Panc1 (cell line): ENCODE data around the gene GPNMB. TPM values are rescaled to one million over a fixed set of nuclear protein-coding genes. Genes with fewer than 3 reads are reported as not detected.
"Not testable (repeated sequence)": the region's sequence is repeated elsewhere in the genome, so short reads cannot be mapped to it uniquely, and the experiment has no call there.

Experiments
- ATAC-seq: fragments of 200-7000 bp; cut with Tn5 transposase; 2 replicates; pipeline ENCODE4 v1.9.1; 2020; ENCODE audit warnings: mild to moderate bottlenecking, moderate library complexity
- BruUV-seq: library from RNA; stranded (reverse); fragments of 400-500 nt; replicated peaks from 2 replicates; lab custom pipeline; 2021; lab: Mats Ljungman, UMichigan
- CTCF ChIA-PET: fragments of 300-600 bp; sonication (Branson Sonifier 250); formaldehyde crosslinking; loops from one replicate; lab custom pipeline; 2022; ENCODE audit warnings: antibody characterized with exemption; lab: Charles Lee
- POLR2A ChIA-PET: fragments of 300-600 bp; sonication (Branson Sonifier 250); formaldehyde crosslinking; loops from one replicate; lab custom pipeline; 2022; ENCODE audit warnings: antibody characterized with exemption; lab: Charles Lee
- DNase-seq: peaks from one replicate; pipeline ENCODE4 v3.0.0-alpha.2; 2010; ENCODE audit warnings: low read depth, low spot score
- H3K27ac ChIP-seq: 2 replicates; pipeline ENCODE4 v1.5.1; 2011; ENCODE audit warnings: mild to moderate bottlenecking, low read length, inconsistent platforms
- H3K27me3 ChIP-seq: fragments of 200-500 bp; sonication (Bioruptor generic); 2 replicates; pipeline ENCODE4 v1.6.0; 2014; ENCODE audit warnings: low read length, inconsistent platforms; ENCODE audit not compliant: control insufficient read depth, insufficient read depth
- H3K36me3 ChIP-seq: fragments of 200-500 bp; sonication (Bioruptor generic); 2 replicates; pipeline ENCODE4 v1.5.1; 2014; ENCODE audit warnings: inconsistent platforms, mild to moderate bottlenecking, low read length, moderate library complexity; ENCODE audit not compliant: control insufficient read depth, insufficient read depth
- H3K4me1 ChIP-seq: 2 replicates; pipeline ENCODE4 v1.5.1; 2011; ENCODE audit warnings: inconsistent platforms, mild to moderate bottlenecking, low read length, moderate library complexity; ENCODE audit not compliant: control insufficient read depth, insufficient read depth
- H3K4me3 ChIP-seq, 2 experiments: 2 replicates each; pipeline ENCODE4 v1.5.1; 2011 to 2012; ENCODE audit warnings: low read depth in 2 of 2, low read length in 2 of 2, mild to moderate bottlenecking in 2 of 2, inconsistent platforms in 1 of 2, moderate library complexity in 1 of 2
- H3K9me3 ChIP-seq: fragments of 200-500 bp; sonication (Bioruptor generic); 2 replicates; pipeline ENCODE4 v1.5.1; 2014; ENCODE audit warnings: low read depth, mild to moderate bottlenecking, inconsistent platforms, low read length, moderate library complexity; ENCODE audit not compliant: control insufficient read depth, insufficient read depth
- CTCF ChIP-seq: fragments of 450-650 bp; IDR thresholded peaks from 2 replicates; pipeline ENCODE4 v1.5.1; 2017; ENCODE audit warnings: mild to moderate bottlenecking
- POLR2AphosphoS5 ChIP-seq: IDR thresholded peaks from 2 replicates; pipeline ENCODE4 v1.6.1; 2012; ENCODE audit warnings: mild to moderate bottlenecking, low read depth, low read length, moderate library complexity
- REST ChIP-seq, 2 experiments: IDR thresholded peaks; 2 replicates each; pipeline ENCODE4 v1.6.1; 2011 to 2012; ENCODE audit warnings: low read depth in 2 of 2, control low read depth in 1 of 2, low read length in 1 of 2, mild to moderate bottlenecking in 1 of 2, moderate library complexity in 1 of 2; ENCODE audit not compliant: insufficient read depth in 1 of 2
- SIN3A ChIP-seq: IDR thresholded peaks from 2 replicates; pipeline ENCODE4 v1.6.1; 2012; ENCODE audit warnings: low read depth, mild to moderate bottlenecking, low read length, moderate library complexity, borderline replicate concordance; ENCODE audit not compliant: insufficient read depth
- TCF7L2 ChIP-seq: IDR thresholded peaks from 2 replicates; pipeline ENCODE4 v1.6.1; 2011; ENCODE audit warnings: mild to moderate bottlenecking, low read depth, low read length, inconsistent platforms
- in situ Hi-C: cut with HindIII; loops from 2 replicates; pipeline ENCODE4 v1.10.0; 2016; ENCODE audit warnings: low sequenced_read_pairs, low pct_unique_long_range_greater_than_20kb
- intact Hi-C: fragments of 100-400 bp; cut with micrococcal nuclease; formaldehyde crosslinking; loops from one replicate; pipeline ENCODE4 v1.10.0; 2022; ENCODE audit not compliant: unreplicated experiment
- total RNA-seq: library from RNA; stranded (reverse); gene quantifications from one replicate; pipeline ENCODE4 v1.2.1, GENCODE V29; 2021; ENCODE audit not compliant: unreplicated experiment

GPNMB gene
- total RNA-seq, 1 experiment from 2014 or later = 2.1 TPM

GRCh38 chr7:23308754-23309153 is 62.2 kb downstream of the GPNMB start:
- H3K9me3 ChIP-seq = no peaks in the 10 kb centered on the region
- in situ Hi-C loops (no loop called here), intact Hi-C loops (no loop called here)
- ATAC-seq = no peak
- no peaks in the 10 kb centered on the region for H3K27me3 ChIP-seq
- peaks cover 4% of the 10 kb centered on the region for H3K4me1 ChIP-seq
- H3K36me3 ChIP-seq = peaks cover 43% of the 10 kb centered on the region
- no TSS peak for BruUV-seq
- DNase-seq = no peak
- ChIA-PET POLR2A (no interaction called here), CTCF (no interaction called here)
- H3K27ac ChIP-seq = no peak overlapping the region
- TF ChIP-seq CTCF = no peak
- TF ChIP-seq POLR2AphosphoS5 = no peak
- no peak for TF ChIP-seq TCF7L2
- TF ChIP-seq REST (IDR thresholded peaks at IDR 0.05; ENCODE audit: insufficient read depth in 1 of 2, low read depth in 2 of 2, low read length in 1 of 2) = no peak
- no peak for TF ChIP-seq SIN3A
- H3K4me3 ChIP-seq = no peak overlapping the region

GRCh38 chr7:23312141-23312540 is 65.6 kb downstream of the GPNMB start:
- H3K27me3 ChIP-seq, H3K4me3 ChIP-seq, H3K9me3 ChIP-seq, POLR2A ChIA-PET, H3K27ac ChIP-seq, intact Hi-C loops, BruUV-seq, H3K4me1 ChIP-seq, in situ Hi-C loops, DNase-seq, ATAC-seq: not testable (repeated sequence)
- peaks cover 46% of the 10 kb centered on the region for H3K36me3 ChIP-seq
- CTCF ChIA-PET = interaction anchor here (1.0 kb wide), 1 partner anchor 39 kb away, joined by 4 read pairs; no protein-coding TSS in a partner anchor

GRCh38 chr7:23315366-23315765 is 68.8 kb downstream of the GPNMB start:
- intact Hi-C loops = no loop called here
- Histone ChIP-seq H3K27ac (no peak overlapping the region), H3K4me1 (peaks cover 7% of the 10 kb centered on the region), H3K27me3 (no peaks in the 10 kb centered on the region), H3K36me3 (peaks cover 39% of the 10 kb centered on the region), H3K4me3 (no peak overlapping the region), H3K9me3 (no peaks in the 10 kb centered on the region)
- ATAC-seq = peak; percentile 54
- ChIA-PET POLR2A (no interaction called here), CTCF (no interaction called here)
- DNase-seq = no peak
- TF ChIP-seq SIN3A = no peak
- TF ChIP-seq POLR2AphosphoS5 = no peak
- no peak for TF ChIP-seq REST (IDR thresholded peaks at IDR 0.05; ENCODE audit: insufficient read depth in 1 of 2, low read depth in 2 of 2, low read length in 1 of 2)
- TF ChIP-seq TCF7L2 = no peak
- no peak for TF ChIP-seq CTCF
- BruUV-seq = no TSS peak
- in situ Hi-C loops = no loop called here
